IMR-90 (cell line): ENCODE measurements around the gene GALNT8. TPM values are rescaled to one million over a fixed set of nuclear protein-coding genes. Genes with fewer than 3 reads are reported as not detected.

Source experiments
- ATAC-seq: fragments of 200-7000 bp; cut with Tn5 transposase; 2 replicates; pipeline ENCODE4 v1.9.1; 2020; ENCODE audit warnings: low read depth, mild to moderate bottlenecking, moderate library complexity
- BruUV-seq: library from RNA; stranded (reverse); fragments of 400-500 nt; replicated peaks from 2 replicates; lab custom pipeline; 2021; lab: Mats Ljungman, UMichigan
- CTCF ChIA-PET: fragments of 300-600 bp; formaldehyde crosslinking; extraction: SDS; loops from one replicate; lab custom pipeline; 2021; ENCODE audit warnings: antibody characterized with exemption; lab: Yijun Ruan, JAX
- POLR2A ChIA-PET: fragments of 300-600 bp; sonication (Branson Sonifier 250); formaldehyde crosslinking; loops from one replicate; lab custom pipeline; 2022; ENCODE audit warnings: antibody characterized with exemption; ENCODE audit not compliant: unreplicated experiment; lab: Charles Lee
- DNase-seq: peaks from one replicate; pipeline ENCODE4 v3.0.0; 2013
- H2AFZ ChIP-seq: replicated peaks from 2 replicates; pipeline ENCODE3; 2013; ENCODE audit warnings: low read length, mild to moderate bottlenecking; ENCODE audit not compliant: poor library complexity
- H2AK5ac ChIP-seq: 2 replicates; pipeline ENCODE4 v1.6.1; 2013; ENCODE audit warnings: low read depth, low read length, inconsistent platforms
- H2AK9ac ChIP-seq: replicated peaks from 2 replicates; pipeline ENCODE3; 2013; ENCODE audit warnings: mild to moderate bottlenecking, low read depth, low read length, moderate library complexity; ENCODE audit not compliant: poor library complexity
- H2BK120ac ChIP-seq: 2 replicates; pipeline ENCODE4 v1.6.1; 2013; ENCODE audit warnings: low read depth, low read length, inconsistent platforms
- H2BK15ac ChIP-seq: 3 replicates; pipeline ENCODE4 v1.6.1; 2013; ENCODE audit warnings: low read depth, low read length, inconsistent platforms
- H2BK20ac ChIP-seq: 2 replicates; pipeline ENCODE4 v1.6.1; 2013; ENCODE audit warnings: low read depth, mild to moderate bottlenecking, inconsistent platforms, low read length, moderate library complexity
- H2BK5ac ChIP-seq: 2 replicates; pipeline ENCODE4 v1.6.1; 2013; ENCODE audit warnings: mild to moderate bottlenecking, low read depth, low read length, inconsistent platforms; ENCODE audit not compliant: poor library complexity, severe bottlenecking
- H3K14ac ChIP-seq: replicated peaks from 2 replicates; pipeline ENCODE4 v1.6.1; 2013; ENCODE audit warnings: low read depth, low read length, inconsistent platforms
- H3K18ac ChIP-seq: 2 replicates; pipeline ENCODE4 v1.6.1; 2013; ENCODE audit warnings: low read depth, low read length, control low read depth
- H3K23ac ChIP-seq: 2 replicates; pipeline ENCODE4 v1.6.1; 2013; ENCODE audit warnings: low read depth, low read length, inconsistent platforms
- H3K27ac ChIP-seq: 2 replicates; pipeline ENCODE4 v1.5.1; 2013; ENCODE audit warnings: mild to moderate bottlenecking, control low read depth, low read length; ENCODE audit not compliant: insufficient read depth
- H3K27me3 ChIP-seq: 2 replicates; pipeline ENCODE4 v1.6.1; 2013; ENCODE audit warnings: low read length; ENCODE audit not compliant: control insufficient read depth, insufficient read depth
- H3K36me3 ChIP-seq: 2 replicates; pipeline ENCODE4 v1.6.1; 2013; ENCODE audit warnings: low read length, mixed read lengths; ENCODE audit not compliant: control insufficient read depth, insufficient read depth
- H3K4ac ChIP-seq: 2 replicates; pipeline ENCODE4 v1.6.1; 2013; ENCODE audit warnings: low read depth, low read length, inconsistent platforms
- H3K4me1 ChIP-seq: 2 replicates; pipeline ENCODE4 v1.6.1; 2013; ENCODE audit warnings: low read length, mixed read lengths; ENCODE audit not compliant: control insufficient read depth, insufficient read depth
- H3K4me2 ChIP-seq: 2 replicates; pipeline ENCODE4 v1.6.1; 2013; ENCODE audit warnings: low read depth, mild to moderate bottlenecking, control low read depth, low read length, moderate library complexity
- H3K4me3 ChIP-seq: 2 replicates; pipeline ENCODE4 v1.5.1; 2013; ENCODE audit warnings: low read depth, mild to moderate bottlenecking, control low read depth, low read length, moderate library complexity; ENCODE audit not compliant: insufficient read depth
- H3K56ac ChIP-seq: 2 replicates; pipeline ENCODE4 v1.6.1; 2013; ENCODE audit warnings: low read length, inconsistent platforms; ENCODE audit not compliant: insufficient read depth; ENCODE audit errors: extremely low read depth
- H3K79me1 ChIP-seq, 2 experiments: 2 replicates each; pipeline ENCODE4 v1.6.1; 2013; ENCODE audit warnings: low read length in 2 of 2, inconsistent platforms in 1 of 2, low read depth in 1 of 2
- H3K9ac ChIP-seq: 2 replicates; pipeline ENCODE4 v1.6.1; 2013; ENCODE audit warnings: low read depth, low read length, control low read depth
- H3K9me1 ChIP-seq: 2 replicates; pipeline ENCODE4 v1.6.1; 2013; ENCODE audit warnings: low read length, inconsistent platforms; ENCODE audit not compliant: insufficient read depth
- H3K9me3 ChIP-seq: 2 replicates; pipeline ENCODE4 v1.6.1; 2013; ENCODE audit warnings: low read length; ENCODE audit not compliant: control insufficient read depth, insufficient read depth
- H4K20me1 ChIP-seq: 2 replicates; pipeline ENCODE4 v1.6.1; 2013; ENCODE audit warnings: low read length, inconsistent platforms; ENCODE audit not compliant: insufficient read depth
- H4K5ac ChIP-seq: 2 replicates; pipeline ENCODE4 v1.6.1; 2013; ENCODE audit warnings: mild to moderate bottlenecking, low read depth, low read length, control low read depth
- H4K8ac ChIP-seq, 2 experiments: 2 replicates each; pipeline ENCODE4 v1.6.1; 2013; ENCODE audit warnings: low read depth in 2 of 2, low read length in 2 of 2, control low read depth in 1 of 2, inconsistent platforms in 1 of 2
- H4K91ac ChIP-seq: 2 replicates; pipeline ENCODE4 v1.6.1; 2013; ENCODE audit warnings: low read depth, low read length, inconsistent platforms; ENCODE audit not compliant: insufficient read depth
- BHLHE40 ChIP-seq: fragments of 150-350 bp; IDR thresholded peaks from 2 replicates; pipeline ENCODE4 v1.6.1; 2016; ENCODE audit warnings: mild to moderate bottlenecking, low read depth, low read length
- CEBPB ChIP-seq: IDR thresholded peaks from 2 replicates; pipeline ENCODE4 v1.6.1; 2012; ENCODE audit warnings: low read depth, low read length, improper control_type of control experiment
- CHD1 ChIP-seq: IDR thresholded peaks from 2 replicates; pipeline ENCODE4 v1.6.1; 2012; ENCODE audit warnings: low read depth, low read length, improper control_type of control experiment
- POLR2A ChIP-seq: IDR thresholded peaks from 2 replicates; pipeline ENCODE4 v1.6.1; 2012; ENCODE audit warnings: mild to moderate bottlenecking, low read depth, low read length
- WGBS, 2 experiments: methylation state at CpG; one replicate each; pipeline versions ENCODE4 v1.1.5 to v1.1.7; 2013; ENCODE audit warnings: missing lambda C conversion rate in 2 of 2; ENCODE audit not compliant: insufficient read length in 1 of 2; ENCODE audit errors: extremely low coverage in 2 of 2; 5-methylcytosine and 5-hydroxymethylcytosine counted together
- dilution Hi-C: fragments of 300-500 bp; cut with HindIII; formaldehyde crosslinking; loops from one replicate; pipeline ENCODE4 v1.14.3; 2018; ENCODE audit warnings: low sequenced_read_pairs; ENCODE audit not compliant: unreplicated experiment
- in situ Hi-C: fragments of 300-500 bp; cut with MboI; formaldehyde crosslinking; loops from 3 replicates; pipeline ENCODE4 v1.14.3; 2019; ENCODE audit warnings: low sequenced_read_pairs, inconsistent platforms, mixed read lengths
- intact Hi-C: fragments of 100-400 bp; cut with micrococcal nuclease; formaldehyde crosslinking; loops from 2 replicates; pipeline ENCODE4 v1.10.0; 2022
- polyA plus RNA-seq, 3 experiments: library from polyadenylated mRNA; depleted of rRNA; stranded (reverse); fragments of >200 nt; gene quantifications; 2 replicates each; pipeline ENCODE4 v1.2.3, GENCODE V29; 2012; ENCODE audit warnings: low replicate concordance in 1 of 3
- total RNA-seq: library from RNA; depleted of rRNA; stranded (reverse); fragments of >200 nt; gene quantifications from 2 replicates; pipeline ENCODE4 v1.2.3, GENCODE V29; 2012

Gene GALNT8
- total and polyA plus RNA-seq, 2 of the 4 experiments (the other 2 are of a cell fraction) = not detected

DNA sequence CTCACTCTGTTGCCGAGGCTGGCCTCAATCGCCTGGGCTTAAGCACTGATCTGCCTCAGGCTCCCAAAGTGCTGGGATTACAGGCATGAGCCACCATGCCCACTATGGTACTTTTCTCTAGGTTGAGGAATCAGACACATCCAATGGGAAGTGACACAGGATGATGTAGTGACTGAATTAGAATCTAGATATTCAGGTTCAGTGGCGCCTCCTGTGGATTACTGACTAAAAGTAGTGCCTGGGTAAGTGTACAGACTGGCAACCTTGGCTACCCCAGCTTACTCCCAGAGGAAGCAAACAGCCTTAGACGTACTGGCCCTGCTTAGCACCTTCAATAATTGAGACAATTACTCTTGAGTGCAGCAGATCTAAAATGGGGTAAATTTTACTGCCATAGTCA, 22.8 kb downstream of the GALNT8 start:
- Histone ChIP-seq H2BK15ac (no peak overlapping the region), H4K5ac (no peak overlapping the region), H3K23ac (no peak overlapping the region), H3K4ac (no peak overlapping the region), H2BK5ac (no peak overlapping the region), H3K4me2 (no peak overlapping the region), H4K8ac (no peak overlapping the region), H4K20me1 (no peaks in the 10 kb centered on the region), H3K14ac (no peak overlapping the region), H3K56ac (no peak overlapping the region), H2AFZ (no peak overlapping the region), H3K27me3 (no peaks in the 10 kb centered on the region; the same call in 1 of the 2 replicates), H3K9me1 (no peaks in the 10 kb centered on the region), H3K9ac (no peak overlapping the region), H3K18ac (no peak overlapping the region), H3K36me3 (no peaks in the 10 kb centered on the region), H4K91ac (no peak overlapping the region), H2BK120ac (no peak overlapping the region), H3K79me1 (no peaks in the 10 kb centered on the region), H3K4me1 (no peaks in the 10 kb centered on the region), H3K4me3 (no peak overlapping the region), H3K27ac (no peak overlapping the region), H2BK20ac (no peak overlapping the region), H2AK5ac (no peak overlapping the region), H3K9me3 (no peaks in the 10 kb centered on the region), H2AK9ac (no peak overlapping the region)
- dilution Hi-C loops = no loop called here
- POLR2A ChIA-PET = no interaction called here
- intact Hi-C loops = no loop called here
- no TSS peak for BruUV-seq
- no peak for ATAC-seq
- no peak for DNase-seq
- in situ Hi-C loops = no loop called here
- TF ChIP-seq POLR2A = no peak
- no peak for TF ChIP-seq CEBPB
- TF ChIP-seq CHD1 = no peak
- no peak for TF ChIP-seq BHLHE40
- WGBS, 2 experiments = no CpG with 5 or more reads among the region's 4 CpGs
- CTCF ChIA-PET = no interaction called here
